T-helper 1 cell treated with Interleukin-12 subunit alpha and Interleukin-12 subunit beta and Interleukin-4 antibody, amounts not matched to agents 30 ng/mL and 1 ng/mL, for 36 hours (primary cell): Measurements from ENCODE around the gene ACOT11. TPM values are rescaled to one million over a fixed set of nuclear protein-coding genes. Genes with fewer than 3 reads are reported as not detected.

ENCODE experiments used
- intact Hi-C: fragments of 100-400 bp; cut with micrococcal nuclease; formaldehyde crosslinking; loops from one replicate; pipeline ENCODE4 v1.15.1; 2024
- total RNA-seq: library from RNA; stranded (reverse); gene quantifications from 2 replicates; pipeline ENCODE4 v1.2.3, GENCODE V29; 2022

ACOT11 gene
- total RNA-seq, 1 donor from 2014 or later: 1.8 TPM

DNA sequence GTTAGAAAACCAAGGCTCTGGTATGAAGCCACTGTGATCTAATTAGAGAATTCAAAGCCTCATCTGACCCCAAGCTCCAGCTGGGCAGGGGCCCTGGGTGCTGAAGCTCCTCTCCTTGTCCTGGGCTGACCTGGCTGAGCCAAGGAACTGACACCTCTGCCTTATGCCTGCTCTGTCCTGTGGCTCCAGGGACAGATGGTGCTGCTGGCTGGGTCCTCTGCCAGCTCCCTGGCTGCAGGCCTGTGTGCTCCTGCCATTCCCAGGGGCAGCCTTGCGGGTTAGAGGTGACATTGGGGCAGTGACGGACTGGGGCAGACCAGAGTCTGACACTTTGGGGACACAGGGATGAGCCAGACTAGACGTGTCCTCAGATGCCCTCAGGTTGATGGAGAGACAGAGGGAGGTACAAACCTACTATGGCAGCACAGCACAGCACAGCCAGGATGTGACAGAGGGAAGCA, 11.8 kb downstream of the ACOT11 start:
- intact Hi-C loops: no loop called here

DNA sequence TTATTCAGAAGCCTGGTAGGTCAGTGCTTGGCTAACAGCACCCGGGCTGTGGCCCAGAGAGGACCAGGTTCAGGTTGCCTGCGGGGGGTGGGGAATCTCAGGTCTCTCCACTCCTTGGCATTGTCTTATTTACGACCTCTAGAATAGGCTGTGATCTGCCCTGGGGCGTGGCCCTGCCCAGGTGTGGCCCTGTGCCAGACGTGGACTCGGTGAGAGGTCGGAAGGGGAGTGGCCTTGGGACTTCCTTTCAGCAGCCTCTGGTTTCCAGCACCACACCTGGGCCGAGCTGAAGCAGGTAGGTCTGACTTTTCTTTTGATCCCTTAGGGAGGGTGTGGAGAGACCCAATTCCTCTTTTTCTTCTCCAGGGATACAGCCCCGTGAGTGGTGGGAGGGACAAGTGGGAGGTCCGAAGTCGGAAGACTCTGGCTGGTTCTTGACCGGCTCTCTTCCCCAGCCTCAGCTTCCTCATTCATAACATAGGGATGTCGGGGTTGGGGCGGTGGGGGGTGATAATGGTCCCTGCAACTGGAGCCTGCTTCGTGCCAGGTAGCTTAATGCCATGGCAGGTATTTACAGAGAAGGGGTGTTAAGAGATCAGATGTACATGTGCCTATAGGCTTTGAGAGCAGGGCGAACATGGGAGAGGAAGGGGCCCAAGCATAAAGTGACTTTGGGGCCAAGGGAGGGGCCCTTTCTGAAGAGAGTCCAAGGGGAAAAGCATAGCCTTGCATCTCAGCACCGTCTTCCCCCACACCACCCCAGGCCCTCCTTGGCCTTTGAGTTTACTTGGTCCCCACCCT, 16.5 kb downstream of the ACOT11 start:
- intact Hi-C loops: no loop called here

DNA sequence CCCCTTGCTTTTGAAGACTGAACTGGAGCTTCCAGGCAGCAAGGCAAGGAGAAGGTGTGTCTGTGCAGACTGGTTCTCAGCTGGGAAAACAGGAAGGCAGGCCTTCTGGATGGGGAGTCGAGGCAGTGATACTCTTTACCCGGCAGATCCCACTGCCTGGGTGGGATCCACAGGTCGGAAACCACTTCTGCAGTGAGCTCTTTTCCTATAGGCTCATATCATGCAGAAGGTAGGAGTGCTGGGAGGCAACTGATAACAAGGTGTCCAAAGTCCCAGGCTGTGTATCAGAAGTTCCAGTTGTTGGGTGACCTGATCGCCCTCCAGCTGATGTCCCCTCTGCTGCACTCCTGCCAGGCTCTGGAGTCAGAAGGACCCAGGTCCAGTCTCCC, 17.1 kb downstream of the ACOT11 start:
- intact Hi-C loops: no loop called here

DNA sequence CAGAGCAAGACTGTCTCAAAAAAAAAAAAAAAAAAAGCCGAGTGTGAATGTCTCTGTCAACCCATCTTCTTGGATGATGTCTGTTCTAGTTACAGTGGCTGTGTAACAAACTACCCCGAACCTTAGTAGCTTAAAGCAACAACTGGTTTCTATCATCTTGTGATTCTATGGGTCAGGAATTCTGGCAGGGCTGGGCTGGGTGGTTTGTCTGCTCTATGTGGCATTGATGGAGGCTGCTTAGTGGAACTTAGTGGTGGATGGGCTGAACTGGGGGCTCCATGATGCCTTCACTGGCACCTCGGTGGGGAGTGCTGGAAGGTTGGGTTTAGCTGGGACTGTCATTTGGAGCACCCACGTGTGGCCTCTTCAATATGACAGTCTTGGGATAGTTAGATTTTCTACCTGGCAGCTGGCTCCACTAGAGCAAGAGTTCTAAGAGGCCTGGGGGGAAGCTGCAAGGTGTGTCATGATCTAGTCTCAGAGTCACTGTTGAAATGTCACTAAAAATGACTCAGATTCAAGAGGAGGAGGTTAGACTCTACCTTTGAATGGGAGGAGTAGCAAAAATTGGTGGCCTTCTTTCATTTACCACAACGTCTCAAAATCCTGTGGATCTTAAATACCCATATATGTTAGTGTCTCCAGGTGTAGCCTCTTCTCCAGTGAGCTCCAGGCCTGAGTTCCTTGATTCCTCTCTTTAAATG, 18.6 kb downstream of the ACOT11 start:
- intact Hi-C loops: no loop called here

DNA sequence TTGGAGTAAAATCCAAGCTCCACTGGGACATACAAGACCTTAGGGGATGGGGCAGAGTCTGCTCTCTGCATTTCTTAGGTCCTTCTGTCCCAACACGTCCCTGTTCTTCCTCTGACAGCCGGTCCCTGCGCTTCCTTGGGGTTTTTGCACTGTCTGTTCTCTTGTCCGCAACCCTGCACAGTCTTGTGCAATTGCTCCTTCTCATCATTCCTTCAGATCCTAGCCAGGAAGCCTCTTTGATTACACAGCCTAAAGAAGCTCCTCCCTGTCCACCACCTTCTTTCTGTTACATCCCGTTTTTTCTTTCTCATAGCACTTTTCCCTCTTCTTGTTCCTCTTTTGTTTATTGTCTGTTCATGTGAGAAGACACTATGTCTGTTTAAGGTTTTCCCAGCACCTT, 19.9 kb downstream of the ACOT11 start:
- intact Hi-C loops: no loop called here

DNA sequence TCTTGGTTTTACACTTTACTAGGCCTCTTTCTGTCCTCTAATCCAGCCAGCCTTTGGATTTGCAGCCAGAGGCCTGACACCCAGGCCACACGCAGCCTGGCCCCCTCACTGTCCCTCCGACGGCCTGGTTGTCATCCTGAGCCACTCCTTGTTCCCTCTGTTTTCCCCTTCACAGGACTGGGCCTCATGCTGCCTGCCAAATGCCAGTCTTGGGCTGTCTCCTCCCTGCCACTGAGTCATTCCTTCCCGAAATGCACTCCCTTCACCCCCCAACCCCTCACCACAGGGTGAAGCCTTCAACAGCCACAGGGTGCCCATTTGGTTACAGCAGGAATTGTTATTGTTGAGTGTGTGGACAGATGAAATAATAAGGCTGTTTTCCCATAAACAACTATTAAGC, 21.3 kb downstream of the ACOT11 start:
- intact Hi-C loops: no loop called here

GRCh38 chr1:54570161-54570560, 22.1 kb downstream of the ACOT11 start:
- intact Hi-C loops: no loop called here

DNA sequence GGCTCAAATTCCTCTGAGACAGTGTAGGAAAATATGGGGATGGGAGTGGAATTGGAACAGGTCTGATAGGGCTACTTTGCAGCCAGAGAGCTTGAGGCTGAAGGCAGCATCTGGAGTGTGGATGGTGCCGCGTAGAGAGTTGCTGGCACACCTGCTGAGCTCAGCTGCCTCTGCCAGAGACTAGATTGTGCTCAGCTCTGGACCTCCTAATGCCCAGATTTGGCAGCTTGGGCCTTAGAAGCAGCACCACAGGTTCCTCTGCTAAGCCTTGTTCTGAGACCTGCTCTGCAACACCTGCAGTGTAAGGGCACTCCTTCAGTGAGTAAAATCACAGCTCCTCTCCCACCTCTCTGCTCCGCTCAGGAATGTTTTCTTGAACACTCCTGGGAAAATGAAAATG, 23.3 kb downstream of the ACOT11 start:
- intact Hi-C loops: no loop called here

GRCh38 chr1:54571803-54572541, 23.9 kb downstream of the ACOT11 start:
- intact Hi-C loops: no loop called here

DNA sequence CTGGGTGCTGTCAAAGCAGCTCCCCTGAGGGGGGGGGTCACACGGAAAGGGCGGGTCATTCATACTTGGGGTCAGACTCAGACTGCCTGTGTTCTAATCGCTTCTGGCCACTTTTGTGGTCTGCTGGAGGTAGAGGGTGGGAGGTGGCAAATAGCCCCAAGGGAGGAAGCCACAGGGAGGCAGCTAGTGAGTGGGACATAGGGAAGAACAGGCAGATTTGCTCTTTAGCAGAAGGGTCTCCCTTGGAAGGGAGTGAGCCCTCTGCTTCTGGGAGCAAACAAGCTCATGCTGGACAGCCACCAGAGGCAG, 24.5 kb downstream of the ACOT11 start:
- intact Hi-C loops: no loop called here

GRCh38 chr1:54574158-54574778, 26.2 kb downstream of the ACOT11 start:
- intact Hi-C loops: no loop called here

- intact Hi-C loops: no loop called here
Observed at GRCh38 chr1:54575161-54575560, 27.1 kb downstream of the ACOT11 start.

GRCh38 chr1:54575605-54576290, 27.7 kb downstream of the ACOT11 start:
- intact Hi-C loops: no loop called here

GRCh38 chr1:54577612-54578011, 29.6 kb downstream of the ACOT11 start:
- intact Hi-C loops: no loop called here

GRCh38 chr1:54579337-54579781, 31.3 kb downstream of the ACOT11 start:
- intact Hi-C loops: no loop called here

DNA sequence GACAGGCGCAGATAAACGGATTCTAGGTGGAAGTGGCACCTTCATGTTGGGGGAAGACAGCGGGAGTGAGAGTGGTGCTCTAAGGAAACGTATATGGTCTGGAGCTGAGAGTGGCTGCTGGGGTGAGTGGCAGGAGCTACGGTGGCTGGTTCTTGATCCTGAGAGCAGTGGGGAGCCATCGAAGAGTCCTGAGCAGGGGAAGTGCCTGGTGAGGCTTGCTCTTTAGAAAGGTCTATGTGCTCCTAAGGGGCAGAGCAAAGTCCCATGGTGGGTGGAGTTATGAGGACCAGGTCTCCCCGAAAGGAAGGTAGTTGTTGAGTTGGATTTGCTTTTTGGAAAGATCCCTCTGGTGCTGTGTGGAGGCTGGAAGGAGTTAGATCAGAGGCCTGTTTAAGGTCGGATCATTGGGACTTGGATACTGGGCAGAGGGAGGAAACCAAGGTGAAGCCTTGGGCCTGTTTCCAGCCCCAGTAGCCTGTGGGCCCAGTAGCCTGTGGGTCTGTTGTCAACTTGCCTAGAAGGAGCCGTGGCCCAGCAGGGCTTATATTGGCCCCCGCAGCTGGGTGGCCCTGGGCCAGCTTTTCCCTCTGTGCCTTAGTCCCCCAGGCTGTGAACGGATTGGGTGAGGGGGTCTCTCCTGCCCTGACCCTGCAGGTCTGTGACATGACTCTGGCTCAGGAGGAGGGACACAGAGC, 33.0 kb downstream of the ACOT11 start:
- intact Hi-C loops: no loop called here

DNA sequence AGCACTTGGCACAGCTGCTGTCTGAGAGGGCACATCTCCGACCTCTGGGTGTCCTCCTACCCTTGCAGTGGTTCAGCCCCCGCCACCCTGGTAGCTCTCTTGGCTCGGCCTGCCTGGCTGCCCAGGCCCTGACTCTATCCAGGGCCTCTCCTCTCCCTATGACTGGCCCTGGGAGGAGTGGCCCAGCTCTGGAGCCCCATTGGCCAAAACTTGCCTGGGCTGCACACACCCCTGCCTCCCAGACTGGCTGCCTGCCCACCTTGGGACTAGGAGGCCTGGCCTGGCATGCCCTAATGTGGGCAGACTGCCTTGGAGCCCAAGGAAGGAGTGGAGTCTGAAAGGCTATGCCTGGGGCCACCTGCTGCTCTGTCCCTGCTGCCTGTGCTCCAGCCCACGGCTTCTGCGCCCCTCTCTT, 33.6 kb downstream of the ACOT11 start:
- intact Hi-C loops: no loop called here

GRCh38 chr1:54582566-54583306, 34.7 kb downstream of the ACOT11 start:
- intact Hi-C loops: no loop called here

DNA sequence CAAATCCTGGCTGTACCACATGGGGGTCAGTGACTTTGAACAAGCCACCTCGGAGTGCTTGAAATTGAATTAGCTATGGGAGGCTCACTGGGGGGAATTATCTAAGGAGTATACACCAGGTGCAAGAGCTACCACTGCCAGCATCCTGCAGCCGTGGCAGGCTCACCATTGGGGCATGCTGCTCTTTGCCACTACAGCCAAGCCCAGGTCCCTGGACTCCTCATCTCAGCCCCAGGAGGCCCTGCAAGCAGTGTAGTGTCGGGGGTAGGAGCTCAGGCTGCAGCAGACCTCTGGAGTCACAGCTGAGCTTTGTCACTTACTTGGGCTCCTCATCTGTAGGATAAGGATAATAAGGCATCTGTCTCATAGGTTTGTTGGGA, 35.3 kb downstream of the ACOT11 start:
- intact Hi-C loops: no loop called here

- intact Hi-C loops: no loop called here
Observed at GRCh38 chr1:54583871-54584270, 35.8 kb downstream of the ACOT11 start.
